HG03280 (cell line): ENCODE data around the gene TPCN2.
"Not testable (repeated sequence)": the region's sequence is repeated elsewhere in the genome, so short reads cannot be mapped to it uniquely, and the experiment has no call there.

Experiments used
- ATAC-seq: cut with Tn5 transposase; IDR thresholded peaks from one replicate; pipeline ENCODE4 v1.9.1; 2021; ENCODE audit warnings: mild to moderate bottlenecking, moderate library complexity; ENCODE audit not compliant: unreplicated experiment

Gene TPCN2

GRCh38 chr11:69073469-69073868 is 24.7 kb downstream of the TPCN2 start:
- no peak for ATAC-seq

- no peak for ATAC-seq
Observed at GRCh38 chr11:69074375-69075140, 25.8 kb downstream of the TPCN2 start.

- no peak for ATAC-seq
Observed at GRCh38 chr11:69075421-69076128, 26.8 kb downstream of the TPCN2 start.

DNA sequence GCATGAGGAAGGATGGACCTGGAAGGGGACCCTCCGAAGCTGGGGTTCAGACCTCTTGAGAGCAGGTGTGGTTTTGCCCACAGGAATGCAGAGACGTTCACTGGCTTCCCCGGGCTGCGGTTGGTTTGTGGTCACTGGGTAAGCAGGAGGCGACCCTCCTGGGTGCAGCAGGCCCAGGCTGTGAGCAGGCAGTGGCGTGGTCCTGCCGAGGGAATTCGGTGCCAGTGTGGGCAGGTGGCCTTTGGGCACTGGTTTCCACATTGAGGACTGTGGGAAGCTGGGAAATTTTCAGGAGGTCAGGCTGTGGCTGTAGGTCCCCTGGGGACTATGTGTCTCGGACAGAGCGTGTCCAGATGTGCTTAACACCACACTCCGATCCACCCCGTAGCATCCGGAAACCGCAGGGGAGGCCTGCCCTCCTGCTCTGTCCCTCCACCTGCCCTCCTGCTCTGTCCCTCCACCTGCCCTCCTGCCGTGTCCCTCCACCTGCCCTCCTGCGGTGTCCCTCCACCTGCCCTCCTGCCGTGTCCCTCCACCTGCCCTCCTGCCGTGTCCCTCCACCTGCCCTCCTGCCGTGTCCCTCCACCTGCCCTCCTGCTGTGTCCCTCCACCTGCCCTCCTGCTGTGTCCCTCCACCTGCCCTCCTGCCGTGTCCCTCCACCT is 27.5 kb downstream of the TPCN2 start:
- ATAC-seq, result no peak

DNA sequence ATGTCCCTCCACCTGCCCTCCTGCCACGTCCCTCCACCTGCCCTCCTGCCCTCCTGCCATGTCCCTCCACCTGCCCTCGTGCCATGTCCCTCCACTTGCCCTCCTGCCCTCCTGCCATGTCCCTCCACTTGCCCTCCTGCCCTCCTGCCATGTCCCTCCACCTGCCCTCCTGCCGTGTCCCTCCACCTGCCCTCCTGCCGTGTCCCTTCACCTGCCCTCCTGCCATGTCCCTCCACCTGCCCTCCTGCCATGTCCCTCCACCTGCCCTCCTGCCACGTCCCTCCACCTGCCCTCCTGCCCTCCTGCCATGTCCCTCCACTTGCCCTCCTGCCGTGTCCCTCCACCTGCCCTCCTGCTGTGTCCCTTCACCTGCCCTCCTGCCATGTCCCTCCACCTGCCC is 28.2 kb downstream of the TPCN2 start:
- not testable (repeated sequence) for ATAC-seq

DNA sequence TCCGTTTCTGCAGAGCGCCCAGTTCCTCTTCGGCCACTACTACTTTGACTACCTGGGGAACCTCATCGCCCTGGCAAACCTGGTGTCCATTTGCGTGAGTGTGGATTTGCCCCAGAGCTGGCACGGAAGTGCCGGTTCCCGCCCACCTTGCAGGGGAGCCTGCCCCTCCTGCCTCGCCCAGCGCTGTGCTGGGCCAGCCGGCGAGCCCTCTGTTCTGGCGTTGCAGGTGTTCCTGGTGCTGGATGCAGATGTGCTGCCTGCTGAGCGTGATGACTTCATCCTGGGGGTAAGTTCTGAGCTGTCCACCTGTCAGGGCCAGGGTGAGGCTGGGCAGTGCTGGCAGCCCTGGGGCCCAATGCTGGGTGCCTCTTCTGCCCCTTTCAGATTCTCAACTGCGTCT is 29.8 kb downstream of the TPCN2 start:
- no peak for ATAC-seq

- ATAC-seq, result no peak
Observed at GRCh38 chr11:69078930-69079605, 30.3 kb downstream of the TPCN2 start.

DNA sequence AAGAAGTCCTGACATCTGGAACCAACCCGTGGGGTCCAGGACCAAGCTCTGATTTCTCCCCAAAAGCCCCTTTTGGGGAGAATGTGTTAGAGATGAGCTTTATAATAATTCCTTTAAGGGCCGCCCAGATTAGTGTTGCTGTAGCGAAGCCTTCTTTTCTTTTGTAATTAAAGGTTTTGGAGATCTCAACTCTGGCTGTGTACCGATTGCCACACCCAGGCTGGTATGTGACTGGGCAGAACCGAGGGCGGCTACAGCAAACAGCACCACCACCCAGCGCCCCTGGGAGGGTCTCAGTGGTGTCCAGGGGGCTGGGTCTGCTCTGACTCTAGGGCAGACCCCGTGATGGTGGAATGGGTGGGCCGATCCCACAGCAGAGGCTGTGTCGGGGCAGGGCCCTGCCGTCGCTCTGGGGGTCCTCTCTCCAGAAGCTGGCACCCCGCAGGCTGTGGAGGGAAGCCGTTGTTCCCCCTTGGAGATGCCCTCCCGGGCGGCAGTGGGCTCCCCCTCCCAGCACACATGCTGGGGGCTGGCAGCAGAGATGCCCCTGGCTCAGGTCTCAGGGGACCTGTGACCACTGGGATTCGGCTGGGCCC is 31.0 kb downstream of the TPCN2 start:
- no peak for ATAC-seq

DNA sequence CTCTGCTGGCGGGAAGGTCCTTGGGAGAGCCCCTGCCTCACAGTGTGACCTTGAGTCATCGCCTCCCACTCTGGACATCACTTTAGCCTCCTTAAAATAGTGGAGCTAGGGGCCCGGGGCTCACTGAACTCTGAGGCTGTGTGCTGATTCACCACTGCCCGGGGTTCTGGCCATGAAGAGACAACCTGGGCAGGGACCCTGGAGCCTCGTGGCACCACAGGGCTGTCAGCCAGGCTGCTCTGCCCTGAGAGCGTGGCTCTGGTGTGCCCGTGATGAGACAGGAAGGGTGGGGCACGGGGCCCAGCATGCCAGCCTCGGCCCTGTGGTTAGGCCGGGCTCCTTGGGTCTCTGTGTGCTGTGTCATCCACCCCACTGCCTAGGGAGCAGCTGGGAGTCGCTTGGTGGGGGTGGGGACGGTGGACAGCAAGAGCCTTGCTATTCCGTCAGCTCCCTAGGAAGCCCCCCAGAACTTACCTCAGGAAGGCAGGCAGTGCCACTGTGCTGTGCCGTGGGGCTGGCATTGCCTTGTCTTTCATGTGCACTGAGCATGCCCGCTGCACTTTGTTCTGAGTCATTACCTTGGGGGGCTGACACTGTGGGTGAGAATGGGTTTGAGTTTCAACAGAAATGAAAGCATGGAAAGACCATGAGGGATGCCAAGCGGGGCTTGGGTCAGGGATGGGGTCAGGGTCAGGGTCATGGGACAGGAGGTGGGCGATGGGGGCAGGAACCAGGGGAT is 31.7 kb downstream of the TPCN2 start:
- no peak for ATAC-seq

DNA sequence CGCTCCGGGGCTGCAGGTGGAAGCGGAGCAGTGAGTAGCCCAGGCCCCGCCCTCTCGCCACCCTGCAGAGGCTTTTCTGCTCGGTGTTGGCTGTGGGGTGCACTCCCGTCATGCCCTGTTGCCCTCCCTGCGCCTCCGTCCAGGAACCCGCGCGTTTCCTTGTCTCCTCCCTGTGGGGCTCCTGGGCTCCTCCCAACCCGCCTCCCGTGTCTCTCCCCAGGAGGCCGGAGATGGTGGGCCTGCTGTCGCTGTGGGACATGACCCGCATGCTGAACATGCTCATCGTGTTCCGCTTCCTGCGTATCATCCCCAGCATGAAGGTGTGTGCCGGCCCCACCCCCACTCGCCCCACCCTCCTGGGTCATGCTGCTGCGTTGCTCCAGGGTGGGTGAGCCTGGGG is 32.4 kb downstream of the TPCN2 start:
- no peak for ATAC-seq

DNA sequence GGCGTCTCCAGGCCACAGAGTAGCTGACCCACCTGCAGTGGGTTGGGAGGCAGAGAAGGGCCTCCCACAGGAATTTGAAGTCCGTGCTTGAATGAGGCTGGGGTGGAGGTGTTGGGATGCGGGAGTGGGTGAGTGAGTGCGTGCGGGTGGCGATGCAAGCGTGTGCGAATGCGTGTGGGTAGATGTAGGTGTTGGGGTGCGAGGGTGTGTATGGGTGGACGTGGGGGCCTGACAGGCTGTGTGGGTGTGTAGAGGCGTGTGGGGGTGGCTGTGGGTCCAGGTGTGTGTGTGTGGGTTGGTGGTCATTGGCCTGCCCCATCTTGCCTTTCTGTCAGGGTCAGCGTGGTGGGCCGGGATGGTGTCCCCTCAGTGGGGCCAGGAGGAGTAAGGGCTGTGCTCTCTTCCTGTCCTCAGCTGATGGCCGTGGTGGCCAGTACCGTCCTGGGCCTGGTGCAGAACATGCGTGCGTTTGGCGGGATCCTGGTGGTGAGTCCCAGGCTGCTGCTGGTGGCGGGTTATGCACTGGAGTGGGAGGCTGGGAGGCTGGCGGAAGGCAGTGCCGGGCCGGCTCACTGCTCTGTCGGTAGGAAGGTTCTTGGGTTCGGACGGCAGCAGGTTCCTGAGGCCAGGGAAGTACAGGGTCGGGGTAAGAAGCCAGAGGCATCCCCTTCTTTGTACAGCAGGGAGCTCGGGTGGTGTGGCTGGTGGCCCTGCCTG is 35.0 kb downstream of the TPCN2 start:
- no peak for ATAC-seq

GRCh38 chr11:69084371-69084770 is 35.6 kb downstream of the TPCN2 start:
- no peak for ATAC-seq

- ATAC-seq, result no peak
Observed at GRCh38 chr11:69085490-69086095, 36.9 kb downstream of the TPCN2 start.

DNA sequence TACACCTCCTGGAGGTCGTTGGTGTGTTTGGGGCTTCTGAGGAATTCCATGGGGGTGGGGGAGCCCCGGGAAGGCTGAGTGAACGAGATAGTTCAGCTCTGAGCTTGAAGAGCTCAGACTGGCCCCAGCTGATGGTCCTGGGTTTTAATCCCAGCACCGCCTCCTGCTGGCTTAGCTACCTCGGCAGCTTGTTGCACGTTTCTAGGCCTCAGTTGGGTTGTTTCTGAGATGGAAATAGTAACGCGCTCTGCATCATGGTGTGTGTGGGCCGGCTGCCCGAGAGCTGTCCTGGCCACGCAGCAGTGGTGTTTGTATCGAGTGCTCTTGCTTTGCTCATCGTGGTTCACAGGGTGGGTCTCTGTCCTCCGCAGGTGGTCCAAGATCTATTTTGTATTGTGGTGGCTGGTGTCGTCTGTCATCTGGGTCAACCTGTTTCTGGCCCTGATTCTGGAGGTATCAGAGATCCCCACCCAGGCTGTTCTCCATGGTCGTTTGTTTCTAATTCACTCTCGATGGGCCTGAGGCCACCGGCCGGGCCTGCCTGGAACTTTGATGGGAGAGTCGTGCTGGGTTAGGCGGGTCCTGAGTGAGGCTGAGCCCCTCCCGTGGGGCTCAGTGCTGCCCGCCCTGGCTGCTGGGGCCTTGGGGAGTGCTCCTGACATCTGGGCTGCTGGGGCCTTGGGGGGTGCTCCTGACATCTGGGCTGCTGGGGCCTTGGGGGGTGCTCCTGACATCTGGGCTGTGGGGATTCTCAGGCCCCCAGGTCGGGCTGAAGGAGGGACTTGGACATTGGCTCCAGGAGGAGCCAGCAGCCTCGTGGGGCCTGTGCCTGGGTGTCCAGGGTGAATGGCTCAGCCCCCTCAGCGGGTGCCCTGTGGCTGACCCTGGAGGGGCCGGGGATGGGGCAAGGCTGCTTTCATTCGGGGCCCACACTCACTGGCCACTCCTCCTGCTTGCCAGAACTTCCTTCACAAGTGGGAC is 37.7 kb downstream of the TPCN2 start:
- ATAC-seq, result no peak

DNA sequence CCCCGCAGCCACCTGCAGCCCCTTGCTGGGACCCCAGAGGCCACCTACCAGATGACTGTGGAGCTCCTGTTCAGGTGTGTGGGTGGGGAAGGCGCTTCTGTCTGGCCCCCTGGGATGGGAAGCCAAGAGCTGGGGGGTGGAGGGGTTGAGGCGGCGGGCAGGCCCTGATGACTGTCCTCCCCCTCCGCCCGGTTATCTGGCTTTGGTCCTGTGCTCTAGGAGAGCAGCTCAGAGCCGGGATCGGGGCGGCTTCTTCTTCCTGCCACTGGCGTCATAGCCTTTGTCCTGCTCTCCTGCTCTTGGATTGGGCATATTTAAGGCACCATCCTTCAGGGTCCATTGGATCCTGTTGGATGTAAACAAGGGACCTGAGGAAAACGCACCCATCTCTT is 38.4 kb downstream of the TPCN2 start:
- no peak for ATAC-seq

GRCh38 chr11:69087811-69088210 is 39.1 kb downstream of the TPCN2 start:
- no peak for ATAC-seq

DNA sequence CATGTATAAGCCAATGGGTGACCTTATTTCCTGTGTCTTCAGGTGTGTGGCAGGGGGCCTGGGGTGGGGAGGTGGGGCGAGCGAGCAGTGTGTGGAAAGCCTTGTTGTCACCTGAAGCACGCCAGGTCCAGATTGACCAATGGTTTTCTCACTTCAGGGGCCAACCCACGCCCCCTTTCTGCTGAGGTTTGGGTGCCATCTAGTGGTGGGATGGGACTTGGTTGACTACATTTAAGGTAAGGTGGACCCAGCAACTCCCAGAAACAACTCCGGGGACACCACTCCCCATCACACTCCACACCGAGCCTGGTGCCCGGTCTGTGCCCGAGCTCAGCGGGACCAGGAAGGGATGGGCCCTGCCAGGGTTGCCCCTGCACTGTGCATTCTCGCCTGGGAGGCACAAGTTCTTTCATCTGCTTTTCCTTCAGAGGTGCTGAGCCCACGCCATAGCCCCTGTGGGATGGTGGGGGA is 40.0 kb downstream of the TPCN2 start:
- ATAC-seq, result no peak

- ATAC-seq, result no peak
Observed at GRCh38 chr11:69089258-69089657, 40.5 kb downstream of the TPCN2 start.
